ENCODE results near the gene UBXN1. TPM values are rescaled to one million over a fixed set of nuclear protein-coding genes. Genes with fewer than 3 reads are reported as not detected.

UBXN1 gene
- total RNA-seq, 1 experiment from 2014 or later, result 143 TPM

- ChIA-PET CTCF (no interaction called here), POLR2A (ENCODE audit: low non-redundant PET) (interaction anchor here (0.6 to 0.7 kb wide), 2 partner anchors 50 to 67 kb away, joined by 3 read pairs; no protein-coding TSS in a partner anchor)
- peaks cover 41% of the 10 kb centered on the region for H3K36me3 ChIP-seq (ENCODE audit: insufficient read depth, low read length, poor library complexity, severe bottlenecking)
- H3K27ac ChIP-seq (ENCODE audit: low read depth, low read length, poor library complexity, severe bottlenecking), result peak overlapping the region; percentile 33
- no peaks in the 10 kb centered on the region for H3K9me3 ChIP-seq (ENCODE audit: low read depth, low read length, poor library complexity, severe bottlenecking)
- H3K4me1 ChIP-seq (ENCODE audit: insufficient read depth, low read length, poor library complexity, severe bottlenecking), result peaks cover 30% of the 10 kb centered on the region
- no peak for TF ChIP-seq EZH2 (IDR thresholded peaks at IDR 0.05; ENCODE audit: borderline replicate concordance, low read depth, low read length, poor library complexity, severe bottlenecking)
- intact Hi-C loops (cut with micrococcal nuclease; ENCODE audit: unreplicated experiment), result no loop called here
- no TSS peak for BruUV-seq (replicated peaks)
- H3K27me3 ChIP-seq (replicated peaks; ENCODE audit: insufficient read depth, low read depth, low read length, poor library complexity), result no peaks in the 10 kb centered on the region
- DNase-seq (ENCODE audit: low spot score), result no peak
- no peak overlapping the region for H3K4me3 ChIP-seq (ENCODE audit: low read depth, low read length, poor library complexity, severe bottlenecking)
These were observed 9.3 kb downstream of the UBXN1 start for GRCh38 chr11:62669420-62670161.

- CTCF ChIA-PET, result no interaction called here
- no peak for DNase-seq (ENCODE audit: low spot score)
- BruUV-seq (replicated peaks), result no TSS peak
- H3K9me3 ChIP-seq (ENCODE audit: low read depth, low read length, poor library complexity, severe bottlenecking), result no peaks in the 10 kb centered on the region
- POLR2A ChIA-PET (ENCODE audit: low non-redundant PET), result interaction anchor here (0.6 kb wide), 1 partner anchor 105 kb away, joined by 7 read pairs; no protein-coding TSS in a partner anchor
- TF ChIP-seq EZH2 (IDR thresholded peaks at IDR 0.05; ENCODE audit: borderline replicate concordance, low read depth, low read length, poor library complexity, severe bottlenecking) (no peak), CTCF (conservative IDR thresholded peaks at IDR 0.05; ENCODE audit: low read depth, low read length) (no peak)
- intact Hi-C loops (cut with micrococcal nuclease; ENCODE audit: unreplicated experiment), result no loop called here
- peaks cover 32% of the 10 kb centered on the region for H3K36me3 ChIP-seq (ENCODE audit: insufficient read depth, low read length, poor library complexity, severe bottlenecking)
- no peaks in the 10 kb centered on the region for H3K27me3 ChIP-seq (replicated peaks; ENCODE audit: insufficient read depth, low read depth, low read length, poor library complexity)
- H3K4me3 ChIP-seq (ENCODE audit: low read depth, low read length, poor library complexity, severe bottlenecking), result peak overlapping the region; percentile 91
- H3K4me1 ChIP-seq (ENCODE audit: insufficient read depth, low read length, poor library complexity, severe bottlenecking), result peaks cover 19% of the 10 kb centered on the region
- peak overlapping the region; percentile 88 for H3K27ac ChIP-seq (ENCODE audit: low read depth, low read length, poor library complexity, severe bottlenecking)
These were observed 11.4 kb downstream of the UBXN1 start for GRCh38 chr11:62667460-62667859.

- Histone ChIP-seq H3K9me3 (ENCODE audit: low read depth, low read length, poor library complexity, severe bottlenecking) (no peaks in the 10 kb centered on the region), H3K36me3 (ENCODE audit: insufficient read depth, low read length, poor library complexity, severe bottlenecking) (peaks cover 40% of the 10 kb centered on the region), H3K27me3 (replicated peaks; ENCODE audit: insufficient read depth, low read depth, low read length, poor library complexity) (no peaks in the 10 kb centered on the region), H3K4me3 (ENCODE audit: low read depth, low read length, poor library complexity, severe bottlenecking) (peak overlapping the region; percentile 91), H3K27ac (ENCODE audit: low read depth, low read length, poor library complexity, severe bottlenecking) (peak overlapping the region; percentile 88), H3K4me1 (ENCODE audit: insufficient read depth, low read length, poor library complexity, severe bottlenecking) (peaks cover 15% of the 10 kb centered on the region)
- CTCF ChIA-PET, result interaction anchor here (0.6 kb wide), 1 partner anchor 65 kb away, joined by 9 read pairs; no protein-coding TSS in a partner anchor
- TF ChIP-seq CTCF (conservative IDR thresholded peaks at IDR 0.05; ENCODE audit: low read depth, low read length) (no peak), EZH2 (IDR thresholded peaks at IDR 0.05; ENCODE audit: borderline replicate concordance, low read depth, low read length, poor library complexity, severe bottlenecking) (no peak)
- POLR2A ChIA-PET (ENCODE audit: low non-redundant PET), result interaction anchor here (0.6 to 1.6 kb wide), 2 partner anchors 88 to 106 kb away, joined by 7 to 13 read pairs; partner anchors contain the start of gene ZBTB3
- DNase-seq (ENCODE audit: low spot score), result no peak
- intact Hi-C loops (cut with micrococcal nuclease; ENCODE audit: unreplicated experiment), result no loop called here
- BruUV-seq (replicated peaks), result no TSS peak
These were observed 12.5 kb downstream of the UBXN1 start for GRCh38 chr11:62666259-62666926.
